Naive thymus-derived CD8-positive, alpha-beta T cell (primary cell): ENCODE results near the gene MAP7D2. TPM values are rescaled to one million over a fixed set of nuclear protein-coding genes. Genes with fewer than 3 reads are reported as not detected.
"Not testable (repeated sequence)": the region's sequence is repeated elsewhere in the genome, so short reads cannot be mapped to it uniquely, and the experiment has no call there.

Experiments used
- ATAC-seq, 2 donors: fragments of 150-1000 bp; cut with Tn5 transposase in 1 of 2; sonication (Bioruptor Pico), chemical (Tn5 transposase) in 1 of 2; 1 replicate in 1 of 2; 2 replicates in 1 of 2; pipeline ENCODE4 v1.10.0; 2021; ENCODE audit warnings: mild to moderate bottlenecking in 2 of 2, moderate library complexity in 2 of 2
- POLR2A ChIA-PET: fragments of 350-600 bp; sonication (Branson Sonifier 250); formaldehyde crosslinking; loops from one replicate; lab custom pipeline; 2021; ENCODE audit warnings: antibody characterized with exemption; lab: Charles Lee
- DNase-seq, 10 donors: peaks; one replicate each; pipeline versions ENCODE4 v3.0.0 to v3.0.0-alpha.2; 2020 to 2022
- H3K27ac Mint-ChIP-seq, 10 donors: one replicate each; pipeline ENCODE4 v1.8.0; 2020 to 2022; ENCODE audit warnings: mild to moderate bottlenecking in 10 of 10, mixed read lengths in 10 of 10, moderate library complexity in 4 of 10, inconsistent platforms in 1 of 10
- H3K27me3 Mint-ChIP-seq, 5 donors: one replicate each; pipeline ENCODE4 v1.8.0; 2021 to 2022; ENCODE audit warnings: mixed read lengths in 5 of 5
- H3K36me3 Mint-ChIP-seq, 3 donors: one replicate each; pipeline ENCODE4 v1.8.0; 2020 to 2022; ENCODE audit warnings: mixed read lengths in 3 of 3, mild to moderate bottlenecking in 2 of 3, inconsistent platforms in 1 of 3
- H3K4me1 Mint-ChIP-seq, 4 donors: one replicate each; pipeline ENCODE4 v1.8.0; 2021 to 2022; ENCODE audit warnings: mixed read lengths in 4 of 4
- H3K4me3 Mint-ChIP-seq, 10 donors: one replicate each; pipeline ENCODE4 v1.8.0; 2020 to 2022; ENCODE audit warnings: mild to moderate bottlenecking in 10 of 10, mixed read lengths in 10 of 10, moderate library complexity in 6 of 10, inconsistent platforms in 1 of 10
- H3K9me3 Mint-ChIP-seq, 9 donors: one replicate each; pipeline ENCODE4 v1.8.0; 2020 to 2022; ENCODE audit warnings: mixed read lengths in 9 of 9, mild to moderate bottlenecking in 3 of 9, inconsistent platforms in 1 of 9, moderate library complexity in 1 of 9
- polyA plus RNA-seq, 3 donors: library from polyadenylated mRNA; unstranded; fragments of 300-500 nt; fragmentation: Illumina TruSeq; gene quantifications; one replicate each; pipeline ENCODE4 v1.2.3, GENCODE V29; 2021
- total RNA-seq, 8 experiments: library from RNA in 2 of 8; stranded (reverse) in 2 of 8; gene quantifications; one replicate each; pipeline ENCODE4 v1.2.3 and lab custom pipeline; 2021 to 2026

MAP7D2 gene
- total RNA-seq (under 1 TPM; 0.16 TPM), polyA plus RNA-seq (not detected), total RNA-seq (lab: John Stamatoyannopoulos, UW) (0.35 to 3.8 (median 0.76) reads per million in 6 experiments)

- Mint-ChIP-seq H3K27me3 (peaks cover 0 to 24% (median 14%) of the 10 kb centered on the region in 5 donors), H3K36me3 (no peaks in the 10 kb centered on the region), H3K4me3 (peak within 1 kb of the TSS in 8 of 10 donors; percentile 30 to 77 (median 50)), H3K4me1 (peaks cover 0 to 7% (median 0%) of the 10 kb centered on the region in 4 donors), H3K9me3 (no peaks in the 10 kb centered on the region), H3K27ac (no peak within 1 kb of the TSS)
- DNase-seq (no peak), ATAC-seq (peak; percentile 30 to 69)
- POLR2A ChIA-PET: no interaction called here
Measured at GRCh38 chrX:20116577-20117240, at the start of gene MAP7D2. MAP7D2 (minus strand) TSS chrX:20116907; CDS start chrX:20116879, 28 bp downstream.

GRCh38 chrX:20162516-20162915 lies 45.8 kb upstream of the MAP7D2 start:
- DNase-seq, H3K9me3 Mint-ChIP-seq, H3K4me3 Mint-ChIP-seq, H3K27ac Mint-ChIP-seq, H3K27me3 Mint-ChIP-seq, POLR2A ChIA-PET, ATAC-seq, H3K4me1 Mint-ChIP-seq: not testable (repeated sequence)
- peaks cover 3 to 78% (median 5%) of the 10 kb centered on the region in 3 donors for H3K36me3 Mint-ChIP-seq

GRCh38 chrX:20159797-20160385 lies 43.2 kb upstream of the MAP7D2 start:
- Mint-ChIP-seq H3K4me1 (peaks cover 0 to 5% (median 0%) of the 10 kb centered on the region in 4 donors), H3K9me3 (no peaks in the 10 kb centered on the region), H3K36me3 (peaks cover 5 to 81% (median 7%) of the 10 kb centered on the region in 3 donors), H3K27ac (peak overlapping the region in 4 of 10 donors; percentile 8 to 34 (median 24)), H3K4me3 (no peak overlapping the region), H3K27me3 (no peaks in the 10 kb centered on the region)
- DNase-seq: no peak
- ATAC-seq: no peak
- POLR2A ChIA-PET: no interaction called here

- ATAC-seq: no peak
- Mint-ChIP-seq H3K4me3 (no peak overlapping the region), H3K4me1 (peaks cover 0 to 2% (median 0%) of the 10 kb centered on the region in 4 donors), H3K36me3 (peaks cover 0 to 59% (median 14%) of the 10 kb centered on the region in 3 donors), H3K9me3 (no peaks in the 10 kb centered on the region), H3K27ac (peak overlapping the region in 1 of 10 donors; percentile 62), H3K27me3 (no peaks in the 10 kb centered on the region)
- DNase-seq: no peak
- POLR2A ChIA-PET: no interaction called here
Measured at GRCh38 chrX:20151689-20152088, 35.0 kb upstream of the MAP7D2 start.

GRCh38 chrX:20149326-20149725 lies 32.6 kb upstream of the MAP7D2 start:
- Mint-ChIP-seq H3K27me3 (no peaks in the 10 kb centered on the region), H3K27ac (no peak overlapping the region), H3K36me3 (peaks cover 0 to 38% (median 13%) of the 10 kb centered on the region in 3 donors), H3K4me3 (no peak overlapping the region), H3K4me1 (peaks cover 0 to 4% (median 0%) of the 10 kb centered on the region in 4 donors), H3K9me3 (no peaks in the 10 kb centered on the region)
- DNase-seq: no peak
- ATAC-seq: no peak
- POLR2A ChIA-PET: no interaction called here

- no peaks in the 10 kb centered on the region for H3K27me3 Mint-ChIP-seq
- H3K9me3 Mint-ChIP-seq: no peaks in the 10 kb centered on the region
- H3K27ac Mint-ChIP-seq: peak overlapping the region in 1 of 10 donors; percentile 31
- DNase-seq (no peak), ATAC-seq (no peak)
- peaks cover 0 to 4% (median 0%) of the 10 kb centered on the region in 4 donors for H3K4me1 Mint-ChIP-seq
- no peak overlapping the region for H3K4me3 Mint-ChIP-seq
- H3K36me3 Mint-ChIP-seq: peaks cover 0 to 22% (median 10%) of the 10 kb centered on the region in 3 donors
- POLR2A ChIA-PET: no interaction called here
Measured at GRCh38 chrX:20147561-20147960, 30.9 kb upstream of the MAP7D2 start.

GRCh38 chrX:20144491-20144890 lies 27.8 kb upstream of the MAP7D2 start:
- POLR2A ChIA-PET: no interaction called here
- peaks cover 0 to 17% (median 9%) of the 10 kb centered on the region in 4 donors for H3K4me1 Mint-ChIP-seq
- H3K4me3 Mint-ChIP-seq: no peak overlapping the region
- H3K36me3 Mint-ChIP-seq: peaks cover 0 to 9% (median 0%) of the 10 kb centered on the region in 3 donors
- ATAC-seq (no peak), DNase-seq (no peak)
- no peaks in the 10 kb centered on the region for H3K9me3 Mint-ChIP-seq
- no peaks in the 10 kb centered on the region for H3K27me3 Mint-ChIP-seq
- no peak overlapping the region for H3K27ac Mint-ChIP-seq

- POLR2A ChIA-PET: no interaction called here
- peaks cover 0 to 13% (median 0%) of the 10 kb centered on the region in 3 donors for H3K36me3 Mint-ChIP-seq
- peak overlapping the region in 1 of 10 donors; percentile 3 for H3K4me3 Mint-ChIP-seq
- no peaks in the 10 kb centered on the region for H3K27me3 Mint-ChIP-seq
- peaks cover 0 to 23% (median 16%) of the 10 kb centered on the region in 4 donors for H3K4me1 Mint-ChIP-seq
- peak overlapping the region in 2 of 10 donors; percentile 67 to 92 for H3K27ac Mint-ChIP-seq
- ATAC-seq (no peak), DNase-seq (no peak)
- no peaks in the 10 kb centered on the region for H3K9me3 Mint-ChIP-seq
Measured at GRCh38 chrX:20143561-20143960, 26.9 kb upstream of the MAP7D2 start.

GRCh38 chrX:20143111-20143510 lies 26.4 kb upstream of the MAP7D2 start:
- no peaks in the 10 kb centered on the region for H3K9me3 Mint-ChIP-seq
- H3K4me1 Mint-ChIP-seq: peaks cover 0 to 23% (median 16%) of the 10 kb centered on the region in 4 donors
- no peak for DNase-seq
- H3K4me3 Mint-ChIP-seq: peak overlapping the region; percentile 22 to 84 (median 58)
- peak overlapping the region in 8 of 10 donors; percentile 60 to 92 (median 83) for H3K27ac Mint-ChIP-seq
- H3K36me3 Mint-ChIP-seq: peaks cover 0 to 15% (median 0%) of the 10 kb centered on the region in 3 donors
- H3K27me3 Mint-ChIP-seq: no peaks in the 10 kb centered on the region
- no peak for ATAC-seq
- POLR2A ChIA-PET: no interaction called here

- Mint-ChIP-seq H3K27ac (peak within 1 kb of the TSS; percentile 66 to 98 (median 94)), H3K9me3 (no peaks in the 10 kb centered on the region), H3K27me3 (no peaks in the 10 kb centered on the region), H3K4me1 (peaks cover 0 to 26% (median 19%) of the 10 kb centered on the region in 4 donors), H3K4me3 (peak within 1 kb of the TSS; percentile 84 to 95 (median 88)), H3K36me3 (peaks cover 0 to 28% (median 0%) of the 10 kb centered on the region in 3 donors)
- ATAC-seq (peak; percentile 95 to 96), DNase-seq (peak; percentile 84 to 100 (median 96))
- POLR2A ChIA-PET: interaction anchor here (0.6 to 1.0 kb wide), 2 partner anchors 351 to 398 kb away, joined by 3 read pairs; no protein-coding TSS in a partner anchor
Measured at GRCh38 chrX:20141281-20142220, 24.8 kb upstream of the MAP7D2 start, which contains the start of gene EIF1AX. EIF1AX (minus strand) TSS chrX:20141838; CDS start chrX:20141640, 198 bp downstream.

GRCh38 chrX:20140420-20140819 lies 23.7 kb upstream of the MAP7D2 start:
- ATAC-seq (no peak), DNase-seq (no peak)
- H3K36me3 Mint-ChIP-seq: peaks cover 0 to 40% (median 0%) of the 10 kb centered on the region in 3 donors
- H3K27me3 Mint-ChIP-seq: no peaks in the 10 kb centered on the region
- H3K9me3 Mint-ChIP-seq: no peaks in the 10 kb centered on the region
- POLR2A ChIA-PET: no interaction called here
- H3K4me1 Mint-ChIP-seq: peaks cover 6 to 34% (median 26%) of the 10 kb centered on the region in 4 donors
- H3K4me3 Mint-ChIP-seq: peak overlapping the region; percentile 84 to 95 (median 88)
- peak overlapping the region; percentile 57 to 98 (median 94) for H3K27ac Mint-ChIP-seq

GRCh38 chrX:20139966-20140365 lies 23.3 kb upstream of the MAP7D2 start:
- Mint-ChIP-seq H3K36me3 (peaks cover 0 to 44% (median 0%) of the 10 kb centered on the region in 3 donors), H3K27me3 (no peaks in the 10 kb centered on the region), H3K4me3 (peak overlapping the region; percentile 84 to 95 (median 88)), H3K4me1 (peaks cover 6 to 34% (median 26%) of the 10 kb centered on the region in 4 donors), H3K27ac (peak overlapping the region in 9 of 10 donors; percentile 13 to 98 (median 94)), H3K9me3 (no peaks in the 10 kb centered on the region)
- POLR2A ChIA-PET: no interaction called here
- no peak for DNase-seq
- ATAC-seq: no peak
